Gastroesophageal sphincter (tissue), 3 donors: ENCODE data around the gene EIF1.

Source experiments
- CTCF ChIP-seq, 4 experiments: fragments of 200-600 bp in 2 of 4; fragments of 450-650 bp in 2 of 4; sonication (generic) in 1 of 4; IDR thresholded peaks; one replicate each; pipeline ENCODE4 v1.5.1; 2017 to 2019; ENCODE audit warnings: antibody characterized with exemption in 4 of 4, mild to moderate bottlenecking in 2 of 4, moderate library complexity in 2 of 4
- EP300 ChIP-seq: sonication (generic); formaldehyde crosslinking; IDR thresholded peaks from one replicate; pipeline ENCODE4 v1.6.1; 2017; ENCODE audit warnings: antibody characterized with exemption, mild to moderate bottlenecking
- POLR2A ChIP-seq, 2 donors: fragments of 450-650 bp; IDR thresholded peaks; one replicate each; pipeline ENCODE4 v1.6.1; 2017; ENCODE audit warnings: antibody characterized with exemption in 2 of 2, mild to moderate bottlenecking in 2 of 2, moderate library complexity in 1 of 2

DNA sequence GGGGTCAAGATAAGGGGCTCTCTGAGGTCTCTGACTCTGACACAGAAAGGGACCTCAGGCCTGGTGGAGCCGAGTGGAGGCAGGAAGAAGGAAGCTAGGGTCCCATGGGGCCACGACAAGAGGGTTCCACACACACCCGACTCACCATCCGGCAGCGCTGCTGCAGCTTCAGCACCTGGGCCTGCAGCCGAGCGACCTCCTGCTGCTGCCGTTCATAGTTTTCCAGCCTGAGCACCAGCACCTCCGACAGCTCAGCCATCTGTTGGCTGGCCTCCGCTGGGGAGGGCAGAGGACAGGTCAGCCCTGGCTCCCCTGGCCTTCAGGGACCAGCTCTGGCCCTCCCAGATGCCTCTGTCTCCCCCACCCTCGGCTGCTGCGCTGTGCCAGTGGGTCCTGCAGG lies 39.4 kb downstream of the EIF1 start:
- TF ChIP-seq POLR2A (IDR thresholded peaks at IDR 0.05) (no peak), CTCF (IDR thresholded peaks at IDR 0.05) (no peak), EP300 (no peak)
